Measurements from ENCODE around the gene PPP4R1.
A peak's percentile ranks its signal among the peaks of the same experiment; 100 is the strongest.
"Not testable (repeated sequence)": the region's sequence is repeated elsewhere in the genome, so short reads cannot be mapped to it uniquely, and the experiment has no call there.

Gene PPP4R1

DNA sequence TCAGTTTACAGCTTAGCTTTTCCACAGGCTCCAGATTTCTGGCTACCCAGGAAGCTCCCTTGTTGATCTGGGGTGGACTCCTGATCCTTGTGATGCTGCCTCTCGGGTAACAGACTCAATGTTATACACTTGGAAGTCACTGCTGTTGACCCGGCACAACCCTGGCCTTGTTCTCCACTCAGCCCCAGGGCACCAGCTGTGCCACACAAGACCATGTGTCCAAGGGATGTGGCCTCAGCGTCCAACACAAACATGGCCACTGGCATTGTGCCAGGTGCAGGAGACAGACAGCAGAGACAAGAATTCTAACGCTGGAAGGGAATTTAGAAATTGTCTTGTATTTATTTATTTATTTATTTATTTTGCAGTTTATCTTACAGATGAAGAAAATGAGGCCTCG is 39.0 kb upstream of the PPP4R1 start:
- TF ChIP-seq, protein P1, sequence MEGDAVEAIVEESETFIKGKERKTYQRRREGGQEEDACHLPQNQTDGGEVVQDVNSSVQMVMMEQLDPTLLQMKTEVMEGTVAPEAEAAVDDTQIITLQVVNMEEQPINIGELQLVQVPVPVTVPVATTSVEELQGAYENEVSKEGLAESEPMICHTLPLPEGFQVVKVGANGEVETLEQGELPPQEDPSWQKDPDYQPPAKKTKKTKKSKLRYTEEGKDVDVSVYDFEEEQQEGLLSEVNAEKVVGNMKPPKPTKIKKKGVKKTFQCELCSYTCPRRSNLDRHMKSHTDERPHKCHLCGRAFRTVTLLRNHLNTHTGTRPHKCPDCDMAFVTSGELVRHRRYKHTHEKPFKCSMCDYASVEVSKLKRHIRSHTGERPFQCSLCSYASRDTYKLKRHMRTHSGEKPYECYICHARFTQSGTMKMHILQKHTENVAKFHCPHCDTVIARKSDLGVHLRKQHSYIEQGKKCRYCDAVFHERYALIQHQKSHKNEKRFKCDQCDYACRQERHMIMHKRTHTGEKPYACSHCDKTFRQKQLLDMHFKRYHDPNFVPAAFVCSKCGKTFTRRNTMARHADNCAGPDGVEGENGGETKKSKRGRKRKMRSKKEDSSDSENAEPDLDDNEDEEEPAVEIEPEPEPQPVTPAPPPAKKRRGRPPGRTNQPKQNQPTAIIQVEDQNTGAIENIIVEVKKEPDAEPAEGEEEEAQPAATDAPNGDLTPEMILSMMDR (IDR thresholded peaks at IDR 0.05; ENCODE audit: extremely low read depth, missing control alignments), result no peak

DNA sequence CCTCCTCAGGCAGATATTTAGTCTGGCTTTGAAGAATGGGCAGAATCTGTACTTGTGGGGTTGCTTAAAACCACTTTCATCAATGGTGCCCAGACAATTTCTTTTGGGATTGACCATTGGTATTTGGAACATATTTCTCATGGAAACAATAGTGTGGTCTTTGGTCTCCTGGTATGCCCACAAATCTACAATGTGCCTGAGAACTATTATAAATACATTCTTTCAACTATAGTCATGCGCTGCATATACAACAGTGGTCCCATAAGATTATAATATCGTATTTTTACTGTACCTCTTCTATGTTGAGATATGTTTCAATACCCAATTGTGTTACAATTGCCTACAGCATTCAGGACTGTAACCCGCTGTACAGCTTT is 34.8 kb upstream of the PPP4R1 start:
- TF ChIP-seq, protein P1 (IDR thresholded peaks at IDR 0.05; ENCODE audit: extremely low read depth, missing control alignments), result no peak

More for the DNA sequence above, 39.0 kb upstream of the PPP4R1 start:
- DNase-seq (ENCODE audit: low spot score), result no peak

DNA sequence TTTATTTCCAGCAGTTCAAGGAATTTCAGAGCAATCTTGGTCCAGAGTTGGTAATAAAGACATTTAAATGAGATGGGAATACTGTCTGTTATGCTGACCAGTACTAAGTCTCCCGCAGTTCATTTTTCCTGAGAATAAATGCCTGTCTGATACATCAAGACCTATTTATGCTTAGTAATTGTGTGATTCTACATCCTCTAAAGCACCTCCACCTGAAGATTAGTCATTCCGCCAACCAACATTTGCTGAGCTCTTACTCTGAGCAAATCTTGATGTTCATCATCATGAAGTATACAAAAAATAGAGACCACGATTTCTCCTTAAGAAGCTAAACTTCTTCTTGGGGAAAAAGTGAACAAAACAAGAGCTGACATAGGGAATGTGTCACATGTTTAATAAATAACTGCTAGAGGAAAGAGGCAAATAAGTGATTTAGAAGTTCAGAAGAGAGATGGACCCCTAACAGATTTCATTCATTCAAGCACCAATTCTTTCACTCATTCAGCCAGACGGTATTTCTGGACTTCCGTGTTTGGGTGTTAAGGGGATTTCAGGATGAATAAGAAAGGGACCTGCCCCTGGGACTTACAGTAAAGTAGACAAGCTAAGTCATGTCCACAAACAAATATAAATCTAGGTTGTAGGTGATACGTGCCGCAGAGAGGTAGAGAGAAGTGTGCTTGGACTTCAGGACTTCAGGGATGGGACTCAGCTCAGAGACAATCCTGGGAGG is 34.2 kb upstream of the PPP4R1 start:
- TF ChIP-seq, protein P1 (IDR thresholded peaks at IDR 0.05; ENCODE audit: extremely low read depth, missing control alignments), result no peak
- peak; percentile 14 for DNase-seq (ENCODE audit: low spot score)

More for the DNA sequence above, 34.8 kb upstream of the PPP4R1 start:
- no peak for DNase-seq (ENCODE audit: low spot score)

DNA sequence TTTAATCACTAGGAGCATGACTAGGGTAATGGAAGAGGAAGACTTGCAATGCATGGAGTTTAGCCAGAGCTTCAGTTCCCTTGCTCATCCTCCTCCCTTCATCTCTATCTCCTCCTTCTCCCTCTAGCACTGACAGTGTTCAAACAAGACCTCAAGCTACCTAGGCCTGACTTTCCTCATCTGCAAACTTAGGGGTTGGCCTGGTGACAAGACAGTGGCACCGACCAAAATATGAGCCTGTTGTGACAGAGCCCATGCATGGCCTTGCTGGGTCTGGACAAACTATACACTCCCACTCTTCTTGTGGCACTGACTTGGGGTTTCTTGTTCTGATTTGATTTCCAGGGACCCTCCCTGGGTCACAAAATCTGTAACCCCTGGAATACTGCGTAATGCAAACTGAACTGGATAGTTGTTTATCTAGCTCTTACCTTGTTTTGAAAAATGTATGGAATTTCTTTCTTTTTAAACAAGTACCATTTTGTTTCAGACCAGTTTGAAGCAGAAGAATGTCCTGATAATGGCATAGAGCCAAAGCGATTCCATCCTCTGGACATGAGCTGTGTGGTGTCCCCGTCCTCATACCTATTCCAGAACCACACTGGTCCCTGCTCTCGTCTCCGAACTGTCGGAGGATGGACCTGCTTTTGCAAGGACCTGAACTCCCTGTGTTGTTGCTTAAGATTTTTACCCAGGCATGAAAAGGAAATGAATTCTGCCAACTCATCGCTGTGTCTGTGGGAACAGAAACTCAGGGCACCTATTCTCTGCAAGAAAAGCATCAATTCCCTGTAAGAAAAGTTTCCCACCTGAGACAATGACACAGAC is 33.4 kb upstream of the PPP4R1 start:
- no peak for DNase-seq (ENCODE audit: low spot score)
- TF ChIP-seq, protein P1 (IDR thresholded peaks at IDR 0.05; ENCODE audit: extremely low read depth, missing control alignments), result no peak

DNA sequence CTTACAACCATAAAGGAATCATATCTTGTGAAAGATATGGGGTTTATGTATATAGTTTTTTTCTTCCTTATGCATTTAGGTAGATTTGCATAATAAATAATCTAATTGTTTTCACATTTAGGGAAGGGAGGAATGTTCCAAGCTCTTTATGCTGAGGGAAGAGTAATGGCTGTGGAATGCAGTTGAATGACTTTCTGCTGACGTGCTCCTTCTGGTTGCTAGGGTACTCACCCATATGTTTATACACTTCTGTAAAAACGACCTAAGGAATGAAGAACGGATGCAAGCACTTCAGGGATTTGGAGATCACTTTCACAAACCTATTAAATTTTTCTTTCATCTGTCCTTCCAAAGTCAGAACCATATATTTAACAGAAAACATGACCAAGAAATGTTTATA is 29.2 kb upstream of the PPP4R1 start:
- TF ChIP-seq, protein P1 (IDR thresholded peaks at IDR 0.05; ENCODE audit: extremely low read depth, missing control alignments), result no peak
- no peak for DNase-seq (ENCODE audit: low spot score)

DNA sequence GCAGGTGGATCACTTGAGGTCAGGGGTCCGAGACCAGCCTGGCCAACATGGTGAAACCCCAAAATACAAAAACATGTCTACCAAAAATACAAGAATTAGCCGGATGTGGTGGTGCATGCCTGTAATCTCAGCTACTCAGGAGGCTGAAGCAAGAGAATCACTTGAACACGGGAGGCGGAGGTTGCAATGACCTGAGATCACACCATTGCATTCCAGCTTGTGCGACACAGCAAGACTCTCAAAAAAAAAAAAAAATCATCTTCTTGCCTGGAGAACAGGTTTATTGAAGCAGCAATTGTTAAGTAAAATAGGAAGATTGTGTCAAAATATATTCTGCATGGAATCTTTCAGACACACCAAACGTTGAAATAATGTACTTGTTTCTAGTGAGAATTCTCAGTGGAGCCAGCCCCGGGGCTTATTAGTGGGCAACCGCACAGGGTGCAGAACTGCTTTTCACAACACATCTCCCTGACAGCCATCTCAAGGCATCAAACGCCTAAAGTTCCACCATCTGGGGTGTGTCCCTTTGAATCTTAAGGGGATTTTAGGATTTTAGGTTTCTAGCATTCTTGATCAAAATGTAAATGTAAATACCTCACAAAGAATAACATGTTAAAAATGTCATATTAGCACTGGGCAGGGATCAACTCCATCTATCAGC is 28.6 kb upstream of the PPP4R1 start:
- TF ChIP-seq, protein P1 (IDR thresholded peaks at IDR 0.05; ENCODE audit: extremely low read depth, missing control alignments), result no peak
- no peak for DNase-seq (ENCODE audit: low spot score)

DNA sequence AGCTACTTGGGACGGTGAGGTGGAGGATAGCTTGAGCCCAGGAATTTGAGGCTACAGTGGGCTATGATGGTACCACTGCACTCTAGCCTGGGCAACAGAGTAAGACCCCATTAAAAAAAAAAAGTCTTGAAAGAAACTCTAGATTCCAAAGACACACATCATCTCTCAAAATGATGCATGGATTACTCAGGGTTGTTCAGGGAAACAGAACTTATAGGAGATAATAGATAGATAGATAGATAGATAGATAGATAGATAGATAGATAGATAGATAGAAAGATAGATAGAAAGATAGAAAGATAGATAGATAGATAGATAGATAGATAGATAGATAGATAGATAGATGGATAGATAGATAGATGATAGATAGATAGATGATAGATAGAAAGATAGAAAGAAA is 26.7 kb upstream of the PPP4R1 start:
- DNase-seq (ENCODE audit: low spot score), result not testable (repeated sequence)
